Measurements from ENCODE around the gene SRRM5.
"Not testable (repeated sequence)": the region's sequence is repeated elsewhere in the genome, so short reads cannot be mapped to it uniquely, and the experiment has no call there.

Gene SRRM5

DNA sequence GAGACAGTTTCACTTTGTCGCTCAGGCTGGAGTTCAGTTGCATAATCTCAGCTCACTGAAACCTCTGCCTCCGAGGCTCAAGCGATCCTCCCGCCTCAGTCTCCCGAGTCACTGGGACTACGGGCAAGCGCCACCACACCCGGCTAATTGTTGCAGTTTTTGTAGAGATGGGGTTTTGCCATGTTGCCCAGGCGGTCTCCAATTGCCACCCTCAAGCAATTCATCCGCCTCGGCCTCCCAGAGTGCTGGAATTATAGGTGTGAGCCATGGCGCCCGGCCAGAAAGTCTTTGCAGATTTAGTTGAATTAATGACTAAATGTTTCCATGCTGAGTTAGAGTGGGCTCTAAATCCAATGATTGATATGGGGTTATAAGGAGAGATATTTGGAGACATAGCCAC lies 32.3 kb downstream of the SRRM5 start:
- H3K79me2 ChIP-seq (ENCODE audit: insufficient read depth, low read length) = no peaks in the 10 kb centered on the region
- H2AFZ ChIP-seq (ENCODE audit: low read depth, low read length, severe bottlenecking) = no peak overlapping the region
- H4K20me1 ChIP-seq (ENCODE audit: low read depth, low read length) = no peaks in the 10 kb centered on the region
- H3K9ac ChIP-seq (ENCODE audit: low read length) = no peak overlapping the region
- H3K4me2 ChIP-seq (ENCODE audit: low read depth, low read length, poor library complexity, severe bottlenecking) = no peak overlapping the region
- no peak overlapping the region for H3K27ac ChIP-seq (ENCODE audit: low read depth, low read length)
- no peaks in the 10 kb centered on the region for H3K36me3 ChIP-seq (ENCODE audit: low read length)
- no peak overlapping the region for H3K4me3 ChIP-seq (ENCODE audit: insufficient read depth, low read length, poor library complexity, severe bottlenecking)
- no peaks in the 10 kb centered on the region for H3K9me3 ChIP-seq (ENCODE audit: insufficient read depth, low read length)
- no peaks in the 10 kb centered on the region for H3F3A ChIP-seq (ENCODE audit: insufficient read depth)
- H3K9me2 ChIP-seq (replicated peaks; ENCODE audit: insufficient read depth, low read length) = no peaks in the 10 kb centered on the region
- TF ChIP-seq CTCF (IDR thresholded peaks at IDR 0.05; ENCODE audit: insufficient read depth, low read length, poor library complexity, severe bottlenecking) (no peak), EZH2phosphoT487 (conservative IDR thresholded peaks at IDR 0.05; ENCODE audit: low read length) (no peak)
- H3K27me3 ChIP-seq (ENCODE audit: low read length) = no peaks in the 10 kb centered on the region

DNA sequence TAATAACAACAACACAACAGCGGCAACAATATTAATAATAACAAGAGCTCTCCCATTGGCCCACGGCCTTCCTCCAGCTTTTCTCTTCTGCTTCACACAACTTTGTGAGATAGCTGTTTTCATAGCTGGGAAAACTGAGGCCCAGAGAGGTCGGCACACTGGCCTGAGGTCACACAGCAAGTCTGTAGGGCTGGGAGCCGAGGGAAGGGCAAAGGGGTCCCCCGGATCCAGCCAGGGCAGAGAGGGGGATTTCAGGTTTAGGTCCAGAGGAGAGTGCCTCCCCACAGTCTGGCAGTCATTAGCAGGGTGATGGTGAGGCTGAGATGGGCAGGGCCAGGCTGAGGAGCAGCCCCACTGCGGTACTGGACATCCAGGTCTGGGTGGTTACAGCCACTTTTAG lies 36.7 kb downstream of the SRRM5 start:
- Histone ChIP-seq H3K27me3 (ENCODE audit: low read length) (no peaks in the 10 kb centered on the region), H3K27ac (ENCODE audit: low read depth, low read length) (no peak overlapping the region), H3K4me3 (ENCODE audit: insufficient read depth, low read length, poor library complexity, severe bottlenecking) (no peak overlapping the region), H3K36me3 (ENCODE audit: low read length) (no peaks in the 10 kb centered on the region), H3K4me2 (ENCODE audit: low read depth, low read length, poor library complexity, severe bottlenecking) (no peak overlapping the region), H3K9me3 (ENCODE audit: insufficient read depth, low read length) (no peaks in the 10 kb centered on the region), H4K20me1 (ENCODE audit: low read depth, low read length) (no peaks in the 10 kb centered on the region), H3K9ac (ENCODE audit: low read length) (no peak overlapping the region), H3F3A (ENCODE audit: insufficient read depth) (no peaks in the 10 kb centered on the region), H2AFZ (ENCODE audit: low read depth, low read length, severe bottlenecking) (no peak overlapping the region), H3K9me2 (replicated peaks; ENCODE audit: insufficient read depth, low read length) (no peaks in the 10 kb centered on the region), H3K79me2 (ENCODE audit: insufficient read depth, low read length) (no peaks in the 10 kb centered on the region)
- TF ChIP-seq EZH2phosphoT487 (conservative IDR thresholded peaks at IDR 0.05; ENCODE audit: low read length) = no peak
- TF ChIP-seq CTCF (IDR thresholded peaks at IDR 0.05; ENCODE audit: insufficient read depth, low read length, poor library complexity, severe bottlenecking) = no peak

DNA sequence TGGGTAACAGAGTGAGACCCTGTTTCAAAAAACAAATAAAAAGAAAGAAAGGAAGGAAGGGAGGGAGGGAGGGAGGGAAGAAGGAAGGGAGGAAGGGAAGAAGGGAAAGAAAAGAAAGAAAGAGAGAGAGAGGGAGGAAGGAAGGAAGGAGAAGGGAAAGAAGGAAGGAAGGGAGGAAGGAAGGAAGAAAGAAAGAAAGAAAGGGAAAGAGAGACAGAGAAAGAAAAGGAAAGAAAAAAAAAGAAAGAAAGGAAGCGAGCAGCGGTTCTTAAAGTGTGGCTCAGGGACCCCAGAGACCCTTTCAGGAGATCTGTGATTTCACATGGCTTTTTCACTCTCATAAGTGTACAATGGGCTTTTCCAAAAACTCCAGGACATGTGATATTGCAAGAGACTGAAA lies 37.6 kb downstream of the SRRM5 start:
- TF ChIP-seq CTCF (IDR thresholded peaks at IDR 0.05; ENCODE audit: insufficient read depth, low read length, poor library complexity, severe bottlenecking) = no peak
- no peak for TF ChIP-seq EZH2phosphoT487 (conservative IDR thresholded peaks at IDR 0.05; ENCODE audit: low read length)

DNA sequence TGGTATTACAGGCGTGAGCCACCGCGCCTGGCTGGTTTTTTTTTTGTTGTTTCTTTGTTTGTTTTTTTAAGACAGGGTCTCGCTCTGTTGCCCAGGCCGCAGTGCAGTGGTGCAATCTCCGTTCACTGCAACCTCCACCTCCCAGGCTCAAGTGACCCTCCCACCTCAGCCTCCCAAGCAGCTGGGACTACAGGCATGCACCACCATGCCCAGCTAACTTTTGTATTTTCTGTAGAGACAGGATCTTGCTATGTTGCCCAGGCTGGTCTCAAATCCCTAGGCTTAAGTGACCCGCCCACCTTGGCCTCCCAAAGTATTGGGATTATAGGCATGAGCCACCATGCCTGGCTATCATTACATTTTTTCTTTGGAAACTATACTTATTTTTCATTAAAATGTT lies 38.4 kb downstream of the SRRM5 start:
- H3F3A ChIP-seq (ENCODE audit: insufficient read depth); H4K20me1 ChIP-seq (ENCODE audit: low read depth, low read length); H3K9ac ChIP-seq (ENCODE audit: low read length); H3K36me3 ChIP-seq (ENCODE audit: low read length); H3K27me3 ChIP-seq (ENCODE audit: low read length); H3K4me2 ChIP-seq (ENCODE audit: low read depth, low read length, poor library complexity, severe bottlenecking); H3K27ac ChIP-seq (ENCODE audit: low read depth, low read length); H3K79me2 ChIP-seq (ENCODE audit: insufficient read depth, low read length); H2AFZ ChIP-seq (ENCODE audit: low read depth, low read length, severe bottlenecking); H3K4me3 ChIP-seq (ENCODE audit: insufficient read depth, low read length, poor library complexity, severe bottlenecking); H3K9me2 ChIP-seq (replicated peaks; ENCODE audit: insufficient read depth, low read length); H3K9me3 ChIP-seq (ENCODE audit: insufficient read depth, low read length): not testable (repeated sequence)

More for the DNA sequence above, 37.6 kb downstream of the SRRM5 start:
- H3K9ac ChIP-seq (ENCODE audit: low read length) = no peak overlapping the region
- H3K79me2 ChIP-seq (ENCODE audit: insufficient read depth, low read length) = no peaks in the 10 kb centered on the region
- no peaks in the 10 kb centered on the region for H4K20me1 ChIP-seq (ENCODE audit: low read depth, low read length)
- H3K36me3 ChIP-seq (ENCODE audit: low read length) = no peaks in the 10 kb centered on the region
- H2AFZ ChIP-seq (ENCODE audit: low read depth, low read length, severe bottlenecking) = no peak overlapping the region
- H3K9me3 ChIP-seq (ENCODE audit: insufficient read depth, low read length) = no peaks in the 10 kb centered on the region
- no peaks in the 10 kb centered on the region for H3K27me3 ChIP-seq (ENCODE audit: low read length)
- no peaks in the 10 kb centered on the region for H3F3A ChIP-seq (ENCODE audit: insufficient read depth)
- no peak overlapping the region for H3K27ac ChIP-seq (ENCODE audit: low read depth, low read length)
- no peak overlapping the region for H3K4me2 ChIP-seq (ENCODE audit: low read depth, low read length, poor library complexity, severe bottlenecking)
- no peaks in the 10 kb centered on the region for H3K9me2 ChIP-seq (replicated peaks; ENCODE audit: insufficient read depth, low read length)
- H3K4me3 ChIP-seq (ENCODE audit: insufficient read depth, low read length, poor library complexity, severe bottlenecking) = no peak overlapping the region

Measured in SU-DHL-6 (cell line).